HG03469 (cell line): ENCODE data around the gene SLC1A3.
"Not testable (repeated sequence)": the region's sequence is repeated elsewhere in the genome, so short reads cannot be mapped to it uniquely, and the experiment has no call there.

Experiments
- ATAC-seq: cut with Tn5 transposase; IDR thresholded peaks from one replicate; pipeline ENCODE4 v1.9.1; 2021; ENCODE audit warnings: mild to moderate bottlenecking, moderate library complexity, moderate number of reproducible peaks; ENCODE audit not compliant: unreplicated experiment

The SLC1A3 gene

GRCh38 chr5:36630201-36631145 lies 24.1 kb downstream of the SLC1A3 start:
- ATAC-seq = no peak

GRCh38 chr5:36631154-36631553 lies 24.7 kb downstream of the SLC1A3 start:
- no peak for ATAC-seq

GRCh38 chr5:36631620-36632362 lies 25.4 kb downstream of the SLC1A3 start:
- ATAC-seq = no peak

GRCh38 chr5:36632363-36632664 lies 25.9 kb downstream of the SLC1A3 start:
- no peak for ATAC-seq

GRCh38 chr5:36635721-36636390 lies 29.4 kb downstream of the SLC1A3 start:
- no peak for ATAC-seq

GRCh38 chr5:36637101-36637500 lies 30.7 kb downstream of the SLC1A3 start:
- ATAC-seq = no peak

GRCh38 chr5:36637516-36637915 lies 31.1 kb downstream of the SLC1A3 start:
- ATAC-seq = no peak

- ATAC-seq = no peak
These were observed 31.6 kb downstream of the SLC1A3 start for GRCh38 chr5:36638056-36638455.

- no peak for ATAC-seq
These were observed 34.5 kb downstream of the SLC1A3 start for GRCh38 chr5:36640949-36641348.

GRCh38 chr5:36641431-36641830 lies 35.0 kb downstream of the SLC1A3 start:
- no peak for ATAC-seq

GRCh38 chr5:36642089-36642488 lies 35.7 kb downstream of the SLC1A3 start:
- ATAC-seq = no peak

GRCh38 chr5:36643162-36643561 lies 36.8 kb downstream of the SLC1A3 start:
- ATAC-seq = no peak

GRCh38 chr5:36643841-36644240 lies 37.4 kb downstream of the SLC1A3 start:
- not testable (repeated sequence) for ATAC-seq

- no peak for ATAC-seq
These were observed 38.3 kb downstream of the SLC1A3 start for GRCh38 chr5:36644727-36645126.

GRCh38 chr5:36646100-36646499 lies 39.7 kb downstream of the SLC1A3 start:
- no peak for ATAC-seq

GRCh38 chr5:36646507-36647023 lies 40.2 kb downstream of the SLC1A3 start:
- no peak for ATAC-seq

- no peak for ATAC-seq
These were observed 40.6 kb downstream of the SLC1A3 start for GRCh38 chr5:36647046-36647445.

GRCh38 chr5:36648426-36648825 lies 42.0 kb downstream of the SLC1A3 start:
- no peak for ATAC-seq

- ATAC-seq = no peak
These were observed 45.6 kb downstream of the SLC1A3 start for GRCh38 chr5:36651761-36652685.

GRCh38 chr5:36653044-36653705 lies 46.8 kb downstream of the SLC1A3 start:
- ATAC-seq = no peak
